CD1c-positive myeloid dendritic cell (primary cell): Measurements from ENCODE around the gene KIF5A.

Source experiments
- DNase-seq: peaks from one replicate; pipeline ENCODE4 v3.0.0-alpha.2; 2016; ENCODE audit errors: extremely low spot score

Gene KIF5A

GRCh38 chr12:57620245-57620935 lies 70.5 kb downstream of the KIF5A start:
- no peak for DNase-seq

DNA sequence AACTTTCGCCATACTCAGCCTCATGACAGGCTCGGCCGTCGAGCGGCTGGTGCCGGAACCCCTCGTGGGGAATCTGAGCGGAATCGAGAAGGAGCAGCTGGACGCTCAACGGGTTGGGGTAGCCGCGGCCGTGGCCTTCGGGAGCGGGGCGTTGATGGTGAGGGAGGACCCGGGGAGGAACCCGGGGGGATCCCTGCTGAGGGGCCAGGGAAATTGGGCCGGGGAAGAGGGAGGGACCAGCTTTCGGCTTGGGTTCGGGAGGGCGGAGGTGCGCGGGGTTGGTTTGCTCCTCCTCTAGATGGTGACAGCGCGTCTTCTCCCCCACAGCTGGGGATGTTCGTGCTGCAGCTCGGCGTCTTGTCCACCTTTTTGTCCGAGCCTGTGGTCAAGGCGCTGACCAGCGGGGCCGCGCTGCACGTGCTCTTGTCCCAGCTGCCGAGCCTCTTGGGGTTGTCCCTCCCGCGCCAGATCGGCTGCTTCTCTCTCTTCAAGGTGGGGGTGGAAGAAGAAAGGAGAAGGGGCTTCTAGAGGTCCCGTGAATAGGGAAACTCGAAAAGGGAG lies 71.2 kb downstream of the KIF5A start:
- peak; percentile 51 for DNase-seq

DNA sequence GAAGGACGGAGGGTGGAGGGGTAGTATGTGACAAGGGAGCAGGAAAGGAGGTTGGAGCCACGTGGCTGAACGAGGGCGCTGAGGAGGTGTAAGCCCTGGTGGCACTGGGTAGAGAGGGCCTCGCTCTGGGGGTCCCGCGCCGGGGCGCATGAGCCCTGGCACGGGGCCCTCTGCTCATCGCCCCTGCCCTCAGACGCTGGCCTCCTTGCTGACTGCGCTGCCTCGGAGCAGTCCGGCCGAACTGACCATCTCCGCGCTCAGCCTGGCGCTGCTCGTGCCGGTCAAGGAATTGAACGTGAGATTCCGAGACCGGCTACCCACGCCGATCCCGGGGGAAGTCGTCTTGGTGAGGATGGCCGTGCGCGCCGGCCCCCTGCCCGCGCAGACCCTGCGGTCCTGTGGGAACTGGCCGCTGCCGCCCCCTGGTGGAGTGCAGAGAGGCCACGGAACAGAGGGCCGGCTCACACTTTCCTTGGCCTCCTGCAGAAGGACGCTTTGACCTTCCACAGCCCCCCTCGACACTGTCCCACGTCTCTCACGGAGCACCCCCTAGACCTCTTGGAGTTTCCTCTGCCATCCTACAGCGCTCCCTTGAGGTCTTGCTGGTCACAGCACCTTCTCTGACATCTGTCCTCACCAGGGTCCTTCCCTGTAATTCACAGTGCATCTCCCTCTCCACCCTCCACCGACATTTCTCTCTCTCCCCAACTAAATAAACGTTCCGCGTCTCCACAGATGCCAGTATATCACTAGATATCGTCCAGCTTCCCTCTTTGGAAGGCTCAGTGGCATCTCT lies 71.9 kb downstream of the KIF5A start:
- peak; percentile 57 for DNase-seq

DNA sequence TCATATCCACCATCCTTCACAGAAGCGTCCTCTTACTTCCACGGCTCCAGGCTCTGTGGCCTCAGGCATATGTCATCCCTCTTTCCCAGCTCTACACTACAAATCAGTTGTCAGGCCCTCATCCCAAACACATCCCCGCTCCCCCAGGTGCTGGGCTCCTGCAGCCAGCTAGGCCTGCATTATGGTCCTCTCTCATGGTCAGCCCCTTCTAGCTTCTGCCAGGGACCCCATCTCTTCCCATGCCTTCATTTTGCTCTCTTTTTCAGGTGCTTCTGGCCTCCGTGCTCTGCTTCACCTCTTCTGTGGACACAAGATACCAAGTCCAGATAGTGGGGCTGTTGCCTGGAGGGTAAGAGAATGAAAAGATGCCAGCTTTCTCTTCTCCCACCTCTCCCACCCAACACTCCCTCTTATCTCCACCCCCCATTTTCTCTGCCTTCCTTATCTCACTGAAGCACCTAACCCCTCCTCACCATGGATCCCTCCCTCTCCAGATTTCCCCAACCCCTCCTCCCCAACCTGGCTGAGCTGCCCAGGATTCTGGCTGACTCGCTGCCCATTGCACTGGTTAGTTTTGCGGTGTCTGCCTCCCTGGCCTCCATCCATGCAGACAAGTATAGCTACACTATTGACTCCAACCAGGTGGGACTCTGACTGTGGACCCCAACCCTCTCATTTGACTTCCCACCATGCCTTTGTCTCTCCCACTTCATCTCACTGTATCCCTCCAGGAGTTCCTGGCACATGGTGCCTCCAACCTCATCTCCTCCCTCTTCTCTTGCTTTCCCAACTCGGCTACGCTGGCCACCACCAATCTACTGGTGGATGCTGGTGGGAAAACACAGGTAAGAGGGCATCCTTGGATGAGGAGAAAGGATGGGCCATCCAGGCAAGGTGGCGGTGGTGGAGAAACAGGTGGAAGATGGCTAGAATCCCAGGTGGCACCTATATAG lies 72.7 kb downstream of the KIF5A start:
- no peak for DNase-seq

DNA sequence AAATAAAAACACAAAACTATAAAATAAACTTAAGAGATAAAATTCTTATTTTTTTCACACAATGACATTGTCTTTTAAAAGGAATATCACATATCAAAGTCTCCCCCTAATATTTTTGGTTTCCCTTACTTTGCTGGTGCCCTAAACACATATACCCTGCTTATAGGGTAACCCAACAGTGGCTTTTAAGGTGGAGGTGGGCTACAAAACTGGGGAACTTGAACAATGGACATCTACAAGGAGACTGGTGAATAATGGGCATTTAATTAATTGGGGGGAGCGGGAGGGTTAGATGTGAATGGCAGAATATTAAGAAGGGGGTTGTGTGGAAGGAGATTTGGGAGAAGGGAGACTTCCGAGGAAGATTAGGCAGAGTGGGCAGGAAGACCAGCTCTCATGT lies 73.5 kb downstream of the KIF5A start:
- no peak for DNase-seq

GRCh38 chr12:57623811-57624390 lies 74.1 kb downstream of the KIF5A start:
- no peak for DNase-seq

GRCh38 chr12:57624441-57625220 lies 74.8 kb downstream of the KIF5A start:
- DNase-seq, result no peak

GRCh38 chr12:57625261-57626032 lies 75.6 kb downstream of the KIF5A start:
- DNase-seq, result no peak

GRCh38 chr12:57626111-57626920 lies 76.5 kb downstream of the KIF5A start:
- no peak for DNase-seq

- no peak for DNase-seq
Measured at GRCh38 chr12:57626921-57627445, 77.1 kb downstream of the KIF5A start.

- peak; percentile 31 for DNase-seq
Measured at GRCh38 chr12:57627501-57628279, 77.8 kb downstream of the KIF5A start.

DNA sequence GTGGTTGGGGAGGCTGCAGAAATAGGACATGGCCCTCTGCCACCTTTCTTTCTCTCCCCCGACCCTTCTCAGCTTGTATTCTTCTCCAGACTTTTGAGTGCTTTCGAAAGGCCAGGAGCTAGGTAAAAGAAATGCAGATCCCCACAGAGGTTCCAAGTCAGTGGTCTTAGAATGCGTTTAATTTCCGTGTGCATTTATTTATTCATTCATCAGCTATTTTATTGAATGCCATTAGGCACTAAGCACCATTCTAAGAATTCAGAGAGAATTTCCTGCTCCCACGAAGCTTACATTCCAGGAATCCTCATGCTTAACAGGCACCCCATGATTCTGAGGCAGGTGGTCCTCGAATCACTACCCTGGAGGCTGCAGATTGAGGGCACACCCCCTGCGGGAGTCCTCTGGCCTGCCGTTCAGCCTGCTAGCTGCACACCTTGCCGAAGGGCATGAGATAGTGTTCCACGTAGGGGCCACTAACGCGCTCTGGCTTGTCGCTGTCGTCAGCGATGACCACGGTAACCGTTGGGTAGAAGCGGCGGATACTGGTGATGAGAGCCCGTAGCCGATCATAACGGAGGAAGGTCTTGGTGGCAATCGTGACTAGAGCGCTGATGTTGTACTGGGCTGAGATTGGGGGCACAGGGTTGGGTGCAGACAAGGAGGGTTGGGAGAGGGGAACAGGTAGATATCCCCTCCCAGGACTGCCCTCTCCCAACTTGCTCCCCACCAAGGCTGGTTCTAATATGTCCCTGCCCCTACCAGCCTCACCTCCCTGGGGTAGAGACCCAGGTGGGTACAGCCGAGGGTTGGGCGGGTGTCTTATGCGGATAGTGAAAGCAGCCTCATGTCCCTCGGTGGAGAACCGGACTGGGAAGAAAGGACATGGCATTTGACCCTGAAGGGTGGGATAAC lies 78.7 kb downstream of the KIF5A start:
- no peak for DNase-seq

DNA sequence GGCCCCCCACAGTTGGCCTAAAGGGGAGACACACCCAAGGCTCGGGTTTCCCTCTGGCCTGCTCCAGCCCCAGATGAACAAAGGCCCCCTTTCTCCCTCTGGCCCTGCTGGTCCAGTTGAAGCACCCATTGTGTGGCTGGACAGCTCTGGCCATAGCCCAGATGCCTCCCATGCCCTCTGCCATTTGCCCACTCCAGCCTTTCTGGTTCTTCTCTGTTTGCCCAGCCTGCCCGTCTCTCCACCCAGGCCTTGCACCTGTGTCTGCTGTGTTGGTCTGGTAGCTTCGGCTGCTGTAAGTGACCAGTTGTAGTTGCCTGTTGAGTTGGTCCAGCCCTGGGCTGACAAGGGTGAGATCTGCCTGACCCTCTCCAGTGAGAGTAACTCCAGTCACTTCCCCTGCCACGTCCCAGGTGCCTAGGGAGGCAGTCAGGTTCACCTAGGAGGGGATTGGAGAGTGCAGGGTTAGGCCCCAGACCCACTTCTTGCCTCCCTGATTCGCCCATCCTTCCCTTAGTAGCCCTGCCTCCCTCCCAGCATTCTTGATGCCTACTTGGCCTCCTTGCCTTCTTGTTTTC lies 80.1 kb downstream of the KIF5A start:
- no peak for DNase-seq

DNA sequence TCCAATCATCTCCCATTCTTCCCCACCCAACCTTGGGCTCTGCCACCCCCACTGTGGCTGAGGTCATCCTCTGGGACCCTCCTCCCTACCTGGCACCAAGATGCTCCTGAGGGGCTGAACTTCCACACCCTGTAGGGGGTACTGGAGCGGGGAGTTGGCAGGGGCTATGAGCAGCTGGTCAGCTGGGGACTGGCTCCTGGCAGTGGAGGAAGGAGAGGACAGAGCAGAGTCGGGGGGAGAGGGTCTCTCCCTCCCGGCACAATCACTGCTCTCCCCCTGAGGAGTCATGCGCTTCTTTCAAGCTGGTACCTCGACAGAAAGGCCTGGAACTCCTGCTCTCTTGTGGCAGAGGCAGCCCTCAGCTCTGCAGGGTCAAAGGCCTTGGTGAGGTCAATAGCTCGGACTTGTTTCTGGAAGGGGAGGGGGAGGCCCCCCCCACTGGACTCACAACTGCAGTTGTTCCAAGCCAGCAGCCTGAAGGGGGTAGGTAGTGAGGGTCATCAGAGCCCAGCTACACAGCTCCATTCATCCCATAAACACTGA lies 81.1 kb downstream of the KIF5A start:
- no peak for DNase-seq

GRCh38 chr12:57631566-57632072 lies 81.8 kb downstream of the KIF5A start:
- DNase-seq, result no peak
